Esophagus squamous epithelium (tissue), 5 donors: ENCODE data around the gene MMEL1. TPM values are rescaled to one million over a fixed set of nuclear protein-coding genes. Genes with fewer than 3 reads are reported as not detected.
A peak's percentile ranks its signal among the peaks of the same experiment; 100 is the strongest.

Experiments used
- DNase-seq: peaks from one replicate; lab custom pipeline; 2025; lab: John Stamatoyannopoulos, UW
- H3K27ac ChIP-seq, 4 donors: fragments of 200-600 bp; sonication (generic); one replicate each; pipeline ENCODE4 v1.5.1; 2016 to 2019; ENCODE audit warnings: mild to moderate bottlenecking in 1 of 4
- H3K27me3 ChIP-seq, 4 donors: fragments of 200-600 bp; sonication (generic); 1 replicate in 3 of 4; 2 replicates in 1 of 4; pipeline versions ENCODE4 v1.5.1 to v1.6.0; 2017 to 2021; ENCODE audit warnings: antibody characterized with exemption in 1 of 4
- H3K36me3 ChIP-seq, 3 donors: fragments of 200-600 bp; sonication (generic); one replicate each; pipeline ENCODE4 v1.5.1; 2016 to 2019
- H3K4me1 ChIP-seq, 3 donors: fragments of 200-600 bp; sonication (generic); one replicate each; pipeline ENCODE4 v1.5.1; 2017 to 2019
- H3K4me3 ChIP-seq, 4 donors: fragments of 200-600 bp; sonication (generic); 1 replicate in 3 of 4; 2 replicates in 1 of 4; pipeline ENCODE4 v1.5.1; 2016 to 2019; ENCODE audit warnings: mild to moderate bottlenecking in 2 of 4, moderate library complexity in 1 of 4
- H3K9me3 ChIP-seq, 3 donors: fragments of 200-600 bp; sonication (generic); one replicate each; pipeline ENCODE4 v1.5.1; 2016 to 2019
- CTCF ChIP-seq, 6 experiments: fragments of 450-650 bp in 4 of 6; fragments of 200-600 bp in 2 of 6; sonication (generic) in 2 of 6; IDR thresholded peaks; one replicate each; pipeline ENCODE4 v1.5.1; 2016 to 2019; ENCODE audit warnings: antibody characterized with exemption in 6 of 6, mild to moderate bottlenecking in 4 of 6, moderate library complexity in 4 of 6
- POLR2A ChIP-seq, 4 donors: fragments of 450-650 bp; IDR thresholded peaks; one replicate each; pipeline ENCODE4 v1.6.1; 2017; ENCODE audit warnings: antibody characterized with exemption in 4 of 4, mild to moderate bottlenecking in 4 of 4, moderate library complexity in 3 of 4
- WGBS, 2 donors: methylation state at CpG; one replicate each; pipeline ENCODE4 v1.1.5; 2018; 5-methylcytosine and 5-hydroxymethylcytosine counted together
- intact Hi-C: fragments of 100-400 bp; cut with DNase I; formaldehyde crosslinking; loops from one replicate; pipeline ENCODE4 v1.15.0; 2022
- total RNA-seq, 4 donors: library from RNA; depleted of rRNA; stranded (reverse); fragments of >200 nt; gene quantifications; one replicate each; pipeline ENCODE4 v1.1.0, GENCODE V29; 2016
- donor health status: DM: yes; HTN: yes; CAD: no.

MMEL1 gene
- total RNA-seq, 4 donors from 2014 or later: 3.1 TPM; not detected in 3

GRCh38 chr1:2611621-2612437 lies 21.0 kb downstream of the MMEL1 start:
- Histone ChIP-seq H3K27me3 (peaks cover 0 to 56% (median 0%) of the 10 kb centered on the region in 4 donors), H3K27ac (no peak overlapping the region), H3K4me1 (peaks cover 0 to 24% (median 0%) of the 10 kb centered on the region in 3 donors), H3K36me3 (no peaks in the 10 kb centered on the region), H3K4me3 (no peak overlapping the region), H3K9me3 (peaks cover 0 to 14% (median 7%) of the 10 kb centered on the region in 3 donors)
- 75 to 86% methylated on average over 1 to 2 of the region's 19 CpGs for WGBS, 2 donors
- DNase-seq: no peak
- TF ChIP-seq CTCF (IDR thresholded peaks at IDR 0.05) (no peak), POLR2A (IDR thresholded peaks at IDR 0.05) (no peak)
- intact Hi-C loops: no loop called here

- H3K4me3 ChIP-seq: peak overlapping the region in 2 of 4 donors; percentile 3 to 15
These were observed 21.8 kb downstream of the MMEL1 start for GRCh38 chr1:2611031-2611501.

GRCh38 chr1:2610036-2610959 lies 22.5 kb downstream of the MMEL1 start:
- intact Hi-C loops: no loop called here
- no peak for TF ChIP-seq CTCF (IDR thresholded peaks at IDR 0.05)
- TF ChIP-seq POLR2A (IDR thresholded peaks at IDR 0.05): no peak
- Histone ChIP-seq H3K27ac (no peak overlapping the region), H3K4me3 (no peak overlapping the region), H3K27me3 (peaks cover 0 to 59% (median 0%) of the 10 kb centered on the region in 4 donors), H3K4me1 (peaks cover 0 to 24% (median 0%) of the 10 kb centered on the region in 3 donors), H3K36me3 (no peaks in the 10 kb centered on the region), H3K9me3 (peaks cover 0 to 14% (median 3%) of the 10 kb centered on the region in 3 donors)
- WGBS, 2 donors: 66 to 68% methylated on average over 8 to 15 of the region's 21 CpGs
- no peak for DNase-seq

More at GRCh38 chr1:2611031-2611501, 21.8 kb downstream of the MMEL1 start:
- Histone ChIP-seq H3K9me3 (peaks cover 0 to 14% (median 7%) of the 10 kb centered on the region in 3 donors), H3K36me3 (no peaks in the 10 kb centered on the region), H3K27me3 (peaks cover 0 to 54% (median 0%) of the 10 kb centered on the region in 4 donors), H3K27ac (no peak overlapping the region), H3K4me1 (peaks cover 0 to 24% (median 0%) of the 10 kb centered on the region in 3 donors)
- WGBS, 2 donors: 10 to 25% methylated on average over 4 to 12 of the region's 24 CpGs
- TF ChIP-seq POLR2A (IDR thresholded peaks at IDR 0.05) (no peak), CTCF (IDR thresholded peaks at IDR 0.05) (no peak)
- DNase-seq: no peak
- intact Hi-C loops: no loop called here

GRCh38 chr1:2609319-2610035 lies 23.3 kb downstream of the MMEL1 start:
- intact Hi-C loops: no loop called here
- WGBS, 2 donors: 74% methylated on average over 21 of the region's 34 CpGs; no CpG with 5 or more reads in 1 of the 2 donors
- TF ChIP-seq CTCF (IDR thresholded peaks at IDR 0.05): no peak
- no peak for TF ChIP-seq POLR2A (IDR thresholded peaks at IDR 0.05)

More at GRCh38 chr1:2609319-2610035, 23.3 kb downstream of the MMEL1 start:
- H3K36me3 ChIP-seq: no peaks in the 10 kb centered on the region
- H3K9me3 ChIP-seq: peaks cover 0 to 10% (median 3%) of the 10 kb centered on the region in 3 donors
- peaks cover 0 to 24% (median 0%) of the 10 kb centered on the region in 3 donors for H3K4me1 ChIP-seq
- H3K4me3 ChIP-seq: no peak overlapping the region
- peaks cover 0 to 66% (median 0%) of the 10 kb centered on the region in 4 donors for H3K27me3 ChIP-seq
- H3K27ac ChIP-seq: no peak overlapping the region
- no peak for DNase-seq
